Adipocyte (in vitro differentiated cells): ENCODE results near the gene ATP8A2.
"Not testable (repeated sequence)": the region's sequence is repeated elsewhere in the genome, so short reads cannot be mapped to it uniquely, and the experiment has no call there.

Experiments used
- DNase-seq: peaks from one replicate; pipeline ENCODE4 v3.0.0-alpha.2; 2015; ENCODE audit warnings: low read depth
- H3K27me3 ChIP-seq: replicated peaks from 2 replicates; pipeline ENCODE4 v1.7.0; 2013; ENCODE audit warnings: mild to moderate bottlenecking, low read length, moderate library complexity; ENCODE audit not compliant: control insufficient read depth, insufficient read depth
- H3K36me3 ChIP-seq: 2 replicates; pipeline ENCODE4 v1.7.0; 2013; ENCODE audit warnings: low read length, mild to moderate bottlenecking, moderate library complexity; ENCODE audit not compliant: control insufficient read depth, insufficient read depth, severe bottlenecking
- H3K4me1 ChIP-seq: 2 replicates; pipeline ENCODE4 v1.7.0; 2013; ENCODE audit warnings: mild to moderate bottlenecking, low read length, moderate library complexity; ENCODE audit not compliant: control insufficient read depth, insufficient read depth
- H3K4me3 ChIP-seq: 2 replicates; pipeline ENCODE4 v1.7.0; 2013; ENCODE audit warnings: mild to moderate bottlenecking, low read length, moderate library complexity
- H3K9ac ChIP-seq: 2 replicates; pipeline ENCODE4 v1.7.0; 2013; ENCODE audit warnings: mild to moderate bottlenecking, low read length, moderate library complexity
- H3K9me3 ChIP-seq: 2 replicates; pipeline ENCODE4 v1.7.0; 2013; ENCODE audit warnings: mild to moderate bottlenecking, low read length, moderate library complexity; ENCODE audit not compliant: control insufficient read depth

ATP8A2 gene

DNA sequence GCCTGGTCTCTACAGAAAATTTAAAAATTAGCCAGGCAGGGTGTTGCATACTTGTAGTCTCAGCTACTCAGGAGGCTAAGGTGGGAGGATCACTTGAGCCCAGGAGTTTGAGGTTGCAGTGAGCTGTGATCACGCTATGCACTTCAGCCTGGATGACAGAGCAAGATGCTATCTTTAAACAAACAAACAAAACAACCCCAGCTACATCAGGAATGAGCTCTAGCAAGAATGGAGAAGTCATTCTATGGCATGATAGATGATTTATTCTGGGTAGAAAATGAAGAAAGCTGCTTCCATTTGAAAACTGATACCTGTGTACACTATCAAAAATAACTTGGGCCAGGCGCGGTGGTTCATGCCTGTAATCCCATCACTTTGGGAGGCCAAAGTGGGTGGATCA, 695.8 kb downstream of the ATP8A2 start:
- Histone ChIP-seq H3K27me3 (peaks cover 11% of the 10 kb centered on the region), H3K4me3 (no peak overlapping the region), H3K4me1 (peaks cover 1% of the 10 kb centered on the region), H3K36me3 (no peaks in the 10 kb centered on the region), H3K9me3 (no peaks in the 10 kb centered on the region), H3K9ac (no peak overlapping the region)
- peak; percentile 33 for DNase-seq

- H3K4me3 ChIP-seq, H3K9me3 ChIP-seq, H3K36me3 ChIP-seq, H3K9ac ChIP-seq, H3K4me1 ChIP-seq, DNase-seq: not testable (repeated sequence)
- peaks cover 11% of the 10 kb centered on the region for H3K27me3 ChIP-seq
These were observed 696.6 kb downstream of the ATP8A2 start for GRCh38 chr13:26068372-26068771.

DNA sequence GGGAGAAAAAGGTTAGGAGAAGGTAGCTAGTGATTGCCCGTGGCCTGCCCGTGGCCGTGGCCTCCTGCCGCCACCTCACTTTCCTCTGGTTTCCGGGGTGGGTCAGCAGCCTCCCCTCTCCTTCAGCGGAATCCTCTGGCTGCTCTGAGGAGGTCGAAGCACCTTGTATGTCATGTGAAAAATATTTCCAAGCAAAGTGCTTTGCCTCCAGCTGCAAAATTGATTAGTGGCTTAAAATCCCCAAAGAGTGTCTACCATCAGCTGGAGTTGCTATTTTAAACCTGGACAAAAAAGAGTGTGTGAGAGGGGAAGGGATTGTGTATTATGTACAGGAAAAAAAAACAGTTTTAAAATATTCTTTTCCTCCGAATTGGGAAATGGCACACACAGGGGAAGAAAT, 697.9 kb downstream of the ATP8A2 start:
- not testable (repeated sequence) for H3K36me3 ChIP-seq, H3K4me1 ChIP-seq, DNase-seq

DNA sequence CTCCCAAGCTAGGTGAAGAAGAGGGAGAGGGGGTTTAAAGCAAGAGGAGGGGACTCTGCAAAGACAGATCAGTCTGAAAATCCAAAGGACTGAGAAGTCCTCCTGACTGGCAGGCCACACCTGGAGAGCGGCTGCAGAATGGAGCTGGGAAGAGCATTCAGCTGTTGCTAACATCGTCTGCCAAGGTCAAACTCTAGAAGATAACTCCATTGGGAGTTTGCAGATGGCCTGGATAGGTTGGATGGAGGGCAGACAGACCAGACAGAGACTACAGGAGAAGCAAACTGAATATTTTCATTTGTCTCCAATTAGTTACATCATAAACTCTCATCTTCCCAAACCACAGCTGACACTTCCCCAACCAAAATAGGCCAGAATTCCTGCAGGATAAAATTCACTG, 699.9 kb downstream of the ATP8A2 start:
- no peaks in the 10 kb centered on the region for H3K9me3 ChIP-seq
- H3K27me3 ChIP-seq: peaks cover 12% of the 10 kb centered on the region
- no peaks in the 10 kb centered on the region for H3K36me3 ChIP-seq
- H3K4me1 ChIP-seq: peaks cover 4% of the 10 kb centered on the region
- H3K4me3 ChIP-seq: no peak overlapping the region
- H3K9ac ChIP-seq: no peak overlapping the region
- no peak for DNase-seq

More for the DNA sequence above, 697.9 kb downstream of the ATP8A2 start:
- not testable (repeated sequence) for H3K4me3 ChIP-seq, H3K9me3 ChIP-seq, H3K9ac ChIP-seq
- peaks cover 11% of the 10 kb centered on the region for H3K27me3 ChIP-seq

DNA sequence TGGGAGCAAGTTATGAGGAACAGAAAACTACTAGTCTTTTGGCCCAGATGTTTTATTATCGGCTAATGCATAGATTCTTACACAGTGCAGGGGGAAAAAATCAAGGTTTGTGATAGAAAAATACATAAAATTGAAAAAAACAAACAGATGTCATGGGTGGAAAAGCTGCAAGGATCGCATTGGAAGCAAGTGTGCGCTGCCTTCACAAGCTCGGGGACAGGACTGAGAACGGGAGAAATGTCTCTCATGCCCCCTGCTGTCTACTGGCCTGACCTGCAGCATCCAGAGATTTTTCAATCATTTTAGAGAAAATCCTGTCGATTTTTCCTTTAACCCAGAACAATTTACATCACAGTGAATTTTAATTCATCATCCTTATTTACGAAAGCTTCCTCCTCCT, 700.6 kb downstream of the ATP8A2 start:
- H3K36me3 ChIP-seq, H3K4me3 ChIP-seq, H3K9me3 ChIP-seq, H3K4me1 ChIP-seq, H3K9ac ChIP-seq: not testable (repeated sequence)
- H3K27me3 ChIP-seq: peaks cover 15% of the 10 kb centered on the region
- peak; percentile 14 for DNase-seq

- no peak overlapping the region for H3K9ac ChIP-seq
- peaks cover 17% of the 10 kb centered on the region for H3K27me3 ChIP-seq
- no peaks in the 10 kb centered on the region for H3K36me3 ChIP-seq
- H3K4me3 ChIP-seq: no peak overlapping the region
- no peaks in the 10 kb centered on the region for H3K9me3 ChIP-seq
- DNase-seq: peak; percentile 80
- peaks cover 4% of the 10 kb centered on the region for H3K4me1 ChIP-seq
These were observed 702.9 kb downstream of the ATP8A2 start for GRCh38 chr13:26074706-26075105.
